RKO (cell line): ENCODE results near the gene TPRKB.
"Not testable (repeated sequence)": the region's sequence is repeated elsewhere in the genome, so short reads cannot be mapped to it uniquely, and the experiment has no call there.

Experiments
- DNase-seq: peaks from one replicate; pipeline ENCODE4 v3.0.0-alpha.2; 2016; ENCODE audit warnings: low spot score

The TPRKB gene

DNA sequence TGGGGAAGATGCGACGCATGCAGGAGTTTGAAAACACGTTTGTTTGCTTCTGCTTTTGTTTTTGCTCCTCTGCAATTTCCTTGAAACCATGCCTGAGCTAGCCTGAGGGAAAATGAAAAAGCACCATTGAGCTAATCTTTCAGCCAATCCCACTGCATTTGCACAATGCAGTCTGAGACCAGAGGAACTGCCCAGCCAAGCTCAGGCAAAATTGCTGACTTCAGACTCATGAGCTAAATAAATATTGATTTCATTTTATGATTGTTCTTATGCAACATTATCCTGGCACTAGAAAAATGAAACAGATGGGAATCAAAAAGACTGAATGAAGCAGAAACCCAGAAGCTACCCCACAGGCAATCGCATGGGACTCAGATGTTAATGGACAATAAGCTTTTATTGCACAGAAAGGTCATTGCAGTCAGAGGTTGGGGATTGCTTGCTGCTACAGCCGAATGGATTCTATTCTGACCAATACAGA, 37.0 kb downstream of the TPRKB start:
- DNase-seq, result no peak

DNA sequence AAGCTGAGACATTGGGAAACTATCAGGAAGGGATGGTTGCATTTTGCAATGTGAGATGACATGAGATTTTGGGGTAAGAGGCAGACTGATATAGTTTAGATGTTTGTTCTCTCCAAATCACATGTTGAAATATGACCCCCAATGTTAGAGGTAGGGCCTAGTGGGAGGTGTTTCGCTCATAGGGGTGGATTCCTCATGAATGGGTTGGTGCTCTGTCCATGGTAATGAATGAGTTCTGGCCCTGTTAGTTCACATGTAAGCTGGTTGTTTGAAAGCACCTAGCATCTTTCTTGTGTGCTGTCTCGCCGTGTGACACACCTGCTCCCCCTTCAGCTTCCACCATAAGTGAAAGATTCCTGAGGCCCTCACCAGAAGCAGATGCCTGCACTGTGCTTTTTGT, 37.7 kb downstream of the TPRKB start:
- DNase-seq, result no peak

DNA sequence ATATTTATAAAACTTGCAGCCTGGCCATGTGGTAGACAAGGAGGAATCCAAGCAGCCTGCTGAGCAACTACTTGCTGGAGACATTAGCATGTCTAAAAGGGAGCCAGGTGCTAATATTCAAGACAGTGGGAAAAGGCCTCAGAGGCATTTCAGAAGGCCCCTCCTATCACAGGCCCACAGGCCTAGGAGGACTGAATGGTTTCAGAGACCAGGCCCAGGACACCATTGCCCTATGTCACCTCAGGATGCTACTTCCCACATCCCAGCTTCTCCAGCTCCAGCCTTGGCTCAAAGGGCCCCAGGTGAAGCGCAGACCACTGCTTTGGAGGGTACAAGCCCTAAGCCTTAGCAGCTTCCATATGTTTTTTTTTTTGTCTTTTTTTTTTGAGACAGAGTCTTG, 39.0 kb downstream of the TPRKB start:
- no peak for DNase-seq

DNA sequence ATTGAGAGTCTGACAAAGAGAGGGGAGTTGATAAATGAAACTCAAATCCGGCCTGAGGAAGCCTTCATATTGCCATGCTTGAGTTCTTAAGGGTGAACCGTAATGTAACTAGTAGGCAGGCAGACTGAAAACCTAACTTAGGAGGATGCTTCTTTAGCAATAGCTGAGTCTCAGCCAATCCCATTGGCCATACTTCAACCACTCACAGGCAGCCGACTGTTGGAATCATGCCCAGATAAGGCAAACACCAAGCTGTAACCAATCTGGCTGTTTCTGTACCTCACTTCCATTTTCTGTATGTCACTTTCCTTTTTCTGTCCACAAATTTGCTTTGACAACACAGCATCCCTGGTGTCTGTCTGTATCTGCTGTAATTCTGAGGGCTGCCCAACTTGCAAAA, 39.5 kb downstream of the TPRKB start:
- no peak for DNase-seq

DNA sequence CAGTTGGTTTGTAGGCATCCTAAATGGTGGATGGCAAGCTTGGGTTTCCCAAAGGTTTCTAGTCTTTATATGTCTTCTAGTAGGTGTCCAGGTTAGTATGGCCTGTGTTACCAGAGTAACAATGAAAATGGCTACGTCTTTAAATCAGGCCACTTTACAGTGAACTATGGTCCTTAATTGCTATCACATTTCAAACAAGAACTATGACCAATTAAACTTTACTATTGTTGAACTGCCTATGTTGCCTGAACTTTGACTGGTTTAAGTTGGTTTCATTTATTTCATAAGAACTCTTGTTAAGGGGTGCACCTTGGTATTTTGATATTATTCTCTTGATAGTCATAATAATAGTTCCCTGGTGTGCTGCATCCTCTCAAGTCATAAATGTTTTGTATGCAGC, 40.2 kb downstream of the TPRKB start:
- not testable (repeated sequence) for DNase-seq

DNA sequence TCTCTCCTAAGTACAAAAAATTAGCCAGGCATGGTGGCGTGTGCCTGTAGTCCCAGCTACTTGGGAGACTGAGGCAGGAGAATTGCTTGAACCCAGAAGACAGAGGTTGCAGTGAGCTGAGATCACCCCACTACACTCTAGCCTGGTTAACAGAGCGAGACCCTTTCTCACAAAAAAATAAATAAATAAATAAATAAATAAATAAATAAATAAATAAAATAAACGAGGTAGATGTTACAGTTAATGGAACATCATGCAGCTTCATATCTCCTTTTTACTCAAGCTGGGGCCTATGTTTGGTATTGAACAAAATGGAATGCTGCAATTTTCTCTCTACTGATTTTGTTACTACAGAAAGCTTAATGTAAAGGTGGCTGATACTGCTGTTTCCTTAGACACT, 40.6 kb downstream of the TPRKB start:
- not testable (repeated sequence) for DNase-seq

DNA sequence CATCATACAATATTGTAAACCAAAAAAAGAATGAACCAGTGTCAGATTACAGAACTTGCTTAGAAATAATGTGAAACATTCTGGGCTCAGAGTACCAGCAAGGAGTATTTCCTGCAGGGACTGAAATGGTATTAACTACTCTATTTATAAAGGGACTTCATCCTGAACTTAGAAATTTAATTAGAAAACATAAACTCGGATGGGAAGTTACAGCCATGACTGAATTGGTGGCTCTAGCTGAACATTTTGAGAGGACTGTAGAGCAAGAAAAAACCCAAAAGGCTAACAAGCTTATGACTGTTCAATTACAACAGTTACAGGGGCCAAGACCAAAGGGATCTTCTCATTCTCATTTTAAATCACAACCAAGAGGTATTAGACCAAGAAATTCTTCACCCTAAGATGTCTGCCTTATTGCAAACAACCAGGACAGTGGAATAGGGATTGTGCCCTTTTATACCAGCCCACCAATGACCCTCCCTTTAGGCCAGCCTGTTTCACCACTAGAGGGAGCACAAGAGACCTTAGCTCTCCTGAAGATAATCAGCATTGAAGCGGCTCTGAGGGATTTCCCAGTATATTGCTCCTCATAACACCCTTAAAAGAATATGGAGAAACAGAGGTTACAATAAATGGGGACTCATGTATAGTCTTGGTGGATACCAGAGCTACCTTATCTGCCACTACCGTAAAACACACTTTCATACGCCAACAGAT, 46.6 kb downstream of the TPRKB start:
- peak; percentile 30 for DNase-seq

DNA sequence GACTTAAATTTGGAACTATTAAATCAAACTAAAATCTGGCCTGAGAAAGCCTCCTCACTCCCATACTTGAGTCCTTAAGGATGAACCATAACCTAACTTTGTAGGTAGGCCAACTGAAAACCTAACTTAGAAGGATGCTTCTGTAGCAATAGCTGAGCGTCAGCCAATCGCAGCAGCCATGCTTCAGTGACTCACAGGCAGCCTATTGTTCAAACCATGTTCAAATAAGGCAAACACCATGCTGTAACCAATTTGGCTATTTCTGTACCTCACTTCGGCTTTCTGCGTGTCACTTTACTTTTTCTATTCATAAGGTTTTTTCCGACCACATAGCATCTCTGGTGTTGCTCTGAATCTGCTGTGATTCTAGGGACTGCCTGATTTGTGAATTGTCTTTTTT, 48.7 kb downstream of the TPRKB start:
- DNase-seq, result not testable (repeated sequence)

DNA sequence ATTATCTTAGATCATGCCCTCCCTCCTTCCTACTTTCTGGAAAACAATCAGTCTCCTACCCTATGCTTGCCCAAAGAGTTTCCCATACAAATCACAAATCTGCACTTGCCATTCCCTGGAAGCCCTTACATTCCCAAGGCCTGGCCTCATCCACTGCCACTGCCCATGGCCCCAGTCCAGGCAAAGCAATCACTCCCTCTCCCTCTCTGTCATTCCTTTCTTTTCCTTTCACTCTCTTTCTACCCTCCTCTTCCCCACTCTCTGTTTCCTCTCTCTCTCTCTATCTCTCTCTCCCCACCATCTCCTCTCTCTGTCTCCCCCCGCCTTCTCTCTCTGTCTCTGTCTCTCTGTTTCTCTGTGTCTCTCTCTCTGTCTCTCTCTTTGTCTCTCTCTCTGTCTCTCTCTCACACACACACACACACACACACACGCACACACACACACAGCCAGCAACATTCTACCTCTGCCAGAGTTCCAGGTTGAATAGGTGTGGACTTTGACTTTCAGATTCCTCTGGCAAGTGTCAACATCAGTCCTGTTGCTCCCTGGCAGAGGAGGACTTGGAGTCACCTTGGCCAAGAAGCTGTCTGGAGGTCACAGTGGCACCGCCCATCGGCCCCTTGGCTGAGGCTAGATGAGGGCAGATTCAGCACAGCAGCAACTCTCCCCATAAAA, 51.2 kb downstream of the TPRKB start:
- DNase-seq, result no peak

DNA sequence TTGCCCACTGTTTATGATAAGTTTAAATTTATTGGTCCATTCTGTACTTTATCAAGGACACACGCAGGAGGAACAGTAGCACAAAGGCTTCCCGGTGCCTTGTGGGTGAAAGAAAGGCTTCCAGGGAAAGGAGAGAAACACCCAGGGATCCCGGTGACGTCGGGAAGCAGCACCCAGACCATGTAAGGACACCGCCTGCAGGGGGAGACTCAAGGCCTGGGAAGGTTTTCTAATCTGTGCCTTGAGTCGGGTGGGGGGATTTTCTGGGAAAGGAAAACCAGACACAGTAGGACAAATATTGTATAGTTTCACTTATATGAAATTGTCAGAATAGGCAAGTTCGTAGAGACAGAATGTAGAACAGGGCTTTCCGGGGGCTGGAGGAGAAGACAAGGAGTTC, 52.2 kb downstream of the TPRKB start:
- DNase-seq, result not testable (repeated sequence)

DNA sequence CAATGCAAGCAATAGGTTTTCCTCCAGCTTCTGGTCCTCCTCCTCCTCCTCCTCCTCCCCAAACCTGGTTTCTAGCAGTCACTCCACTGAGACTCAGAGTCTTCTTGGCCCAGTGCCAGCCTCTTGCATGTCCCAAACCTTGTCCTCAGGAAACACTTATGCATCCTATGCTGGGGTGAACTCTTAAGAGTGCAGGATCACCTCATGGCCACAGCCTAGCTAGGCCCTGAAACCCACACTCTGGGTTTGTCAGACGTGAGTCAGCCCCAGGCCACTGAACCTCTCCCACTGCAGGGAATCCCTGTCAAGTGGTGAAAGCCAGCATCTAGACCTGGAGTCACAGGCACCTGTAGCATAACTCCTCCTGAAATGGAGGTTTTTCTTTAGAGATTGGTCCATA, 52.8 kb downstream of the TPRKB start:
- peak; percentile 19 for DNase-seq

DNA sequence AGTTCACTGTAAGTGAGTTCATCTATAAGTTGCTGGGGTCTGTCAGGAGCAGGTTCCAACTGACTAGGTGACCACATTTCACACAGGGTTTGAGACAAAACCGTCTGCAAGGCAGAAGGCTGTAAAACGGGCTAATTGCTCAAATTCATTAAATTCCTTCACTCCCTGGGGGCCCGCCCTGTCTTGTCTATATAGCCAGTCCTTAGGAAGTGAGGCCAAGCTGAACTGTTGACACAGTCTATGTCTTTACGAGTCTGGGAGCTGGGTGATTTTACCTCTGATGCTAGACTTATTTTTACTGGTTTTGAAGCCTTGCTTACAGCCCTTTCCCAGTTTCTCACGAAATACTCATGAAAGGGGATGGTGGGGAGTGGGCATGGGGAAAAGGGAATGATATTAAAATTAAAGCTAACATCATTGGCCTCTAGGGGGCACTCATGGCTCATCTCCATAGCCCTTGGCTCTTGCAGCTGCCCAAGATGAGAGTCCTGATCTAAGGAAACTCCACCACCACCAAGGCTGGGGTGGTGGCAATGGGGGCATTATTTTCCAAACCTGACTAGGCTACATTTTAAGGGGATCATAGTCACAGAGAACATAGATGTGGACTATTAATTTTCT, 57.1 kb downstream of the TPRKB start:
- peak; percentile 32 for DNase-seq
